NCI-H345 (cell line): ENCODE results near the gene LPP.

Experiments
- DNase-seq: peaks from one replicate; lab custom pipeline; 2025; lab: John Stamatoyannopoulos, UW

LPP gene

DNA sequence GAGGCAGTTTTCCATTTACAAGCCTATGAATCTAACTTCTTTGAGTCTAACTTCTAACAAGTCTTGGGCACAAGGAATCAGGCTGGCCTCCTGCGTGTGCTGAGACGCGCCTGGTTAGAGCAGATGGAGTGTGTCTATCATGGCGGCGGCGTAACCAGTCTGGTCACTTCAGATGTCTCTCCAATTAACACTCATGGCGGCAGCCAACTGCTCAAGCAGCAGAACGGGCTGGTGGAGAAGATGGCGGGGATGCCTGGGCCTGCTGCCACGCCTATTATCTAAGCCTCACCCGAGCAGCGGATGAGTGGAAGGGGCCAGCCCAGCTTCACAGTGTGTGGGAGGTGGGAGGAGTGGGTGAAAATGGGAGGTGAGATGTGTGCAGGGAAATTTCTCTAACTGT, 771.4 kb downstream of the LPP start:
- DNase-seq = no peak

DNA sequence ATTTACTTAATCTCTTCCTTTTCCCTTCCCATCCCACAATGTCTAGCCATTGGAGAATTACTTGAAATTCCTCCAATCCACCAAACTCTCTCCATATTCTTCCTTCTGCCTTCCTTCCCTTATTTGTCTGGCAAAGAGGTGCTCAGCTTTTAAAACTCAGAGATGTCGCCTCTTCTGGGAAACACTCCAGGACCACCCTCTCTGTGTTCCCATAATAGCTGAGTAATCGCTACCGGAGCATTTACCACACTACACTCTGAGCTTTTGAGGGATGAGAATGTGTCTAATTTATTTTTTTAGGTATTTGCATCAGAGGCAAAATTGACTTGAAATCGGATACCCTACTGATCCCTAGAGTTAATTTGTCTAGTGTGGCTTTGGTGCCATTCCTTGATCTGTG, 772.2 kb downstream of the LPP start:
- no peak for DNase-seq

DNA sequence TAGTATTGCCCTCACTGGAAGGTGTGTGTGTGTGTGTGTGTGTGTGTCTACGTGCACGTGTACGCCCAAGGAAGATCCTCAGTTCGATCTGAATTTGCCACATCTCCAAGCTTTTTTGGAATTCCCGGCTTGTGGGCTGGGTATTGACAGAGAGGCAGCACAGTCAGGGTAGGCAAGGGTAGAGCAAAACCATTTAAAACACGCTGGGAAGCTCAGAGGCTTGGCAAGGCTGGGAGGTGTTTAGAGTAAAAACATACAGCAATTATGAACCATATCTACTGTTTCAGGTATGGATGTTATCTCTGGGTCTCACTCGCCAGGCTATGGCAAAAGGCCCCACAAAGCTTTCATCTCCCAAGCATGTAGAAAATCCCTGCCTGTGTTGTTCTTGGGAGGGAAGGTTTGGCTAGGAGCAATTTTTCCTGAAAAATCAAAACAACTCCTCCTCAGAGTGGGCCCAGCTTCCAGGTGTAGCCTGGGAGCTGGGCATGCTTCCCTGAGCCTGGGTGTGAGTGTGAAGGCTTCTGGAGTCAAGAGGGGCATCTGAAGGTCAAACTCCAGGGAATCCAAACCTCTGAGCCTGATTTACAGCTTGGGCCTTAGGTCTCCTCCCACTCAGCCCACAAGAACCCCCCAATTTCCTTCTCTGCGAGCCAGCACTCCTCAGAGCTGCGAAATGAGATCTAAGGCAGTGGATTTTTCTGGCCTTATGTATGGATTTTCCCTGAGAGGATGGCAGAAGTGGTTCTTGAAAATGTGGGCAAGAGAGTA, 773.0 kb downstream of the LPP start:
- no peak for DNase-seq

GRCh38 chr3:188927971-188928370, 774.0 kb downstream of the LPP start:
- no peak for DNase-seq

DNA sequence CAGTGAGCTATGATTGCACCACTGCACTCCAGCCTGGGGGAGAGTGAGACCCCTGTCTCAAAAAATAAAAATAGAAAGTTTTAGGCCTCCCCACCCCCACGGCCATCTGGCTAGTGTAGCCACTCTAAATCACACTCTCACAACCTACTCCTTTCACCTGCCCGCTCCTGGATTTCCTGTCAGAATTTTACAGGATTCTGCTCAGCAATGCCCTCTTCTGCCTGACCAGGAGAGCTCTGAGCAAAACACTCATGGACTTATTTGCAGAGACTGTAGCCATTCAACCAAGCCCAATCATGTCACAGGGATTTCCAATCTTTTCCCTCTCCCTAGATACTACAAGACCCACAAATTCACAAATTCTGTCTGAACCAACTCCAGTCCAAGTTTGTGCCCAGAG, 775.2 kb downstream of the LPP start:
- peak; percentile 16 for DNase-seq

- no peak for DNase-seq
These were observed 777.1 kb downstream of the LPP start for GRCh38 chr3:188931036-188931435.

DNA sequence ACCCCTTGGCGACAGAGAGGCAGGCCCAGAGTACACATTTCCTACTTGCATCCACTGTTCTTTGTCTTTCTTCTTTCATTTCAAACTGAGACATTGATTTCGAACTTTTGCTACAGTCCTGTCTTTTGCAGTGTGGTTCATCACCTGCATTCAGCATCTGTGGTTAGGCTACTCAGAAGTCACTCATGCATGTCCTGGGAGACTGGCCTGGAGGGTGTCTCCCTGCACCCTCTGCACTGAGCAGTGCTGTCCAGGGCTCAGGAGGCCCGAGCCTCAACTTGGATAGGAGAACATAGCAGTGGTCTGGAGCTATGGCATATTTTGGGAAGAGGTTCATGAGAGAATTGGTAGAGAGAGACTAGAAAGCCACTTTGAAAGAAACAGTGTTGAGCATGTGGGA, 777.6 kb downstream of the LPP start:
- DNase-seq = no peak

- no peak for DNase-seq
These were observed 781.0 kb downstream of the LPP start for GRCh38 chr3:188934989-188935388.

- DNase-seq = no peak
These were observed 782.7 kb downstream of the LPP start for GRCh38 chr3:188936597-188937107.

DNA sequence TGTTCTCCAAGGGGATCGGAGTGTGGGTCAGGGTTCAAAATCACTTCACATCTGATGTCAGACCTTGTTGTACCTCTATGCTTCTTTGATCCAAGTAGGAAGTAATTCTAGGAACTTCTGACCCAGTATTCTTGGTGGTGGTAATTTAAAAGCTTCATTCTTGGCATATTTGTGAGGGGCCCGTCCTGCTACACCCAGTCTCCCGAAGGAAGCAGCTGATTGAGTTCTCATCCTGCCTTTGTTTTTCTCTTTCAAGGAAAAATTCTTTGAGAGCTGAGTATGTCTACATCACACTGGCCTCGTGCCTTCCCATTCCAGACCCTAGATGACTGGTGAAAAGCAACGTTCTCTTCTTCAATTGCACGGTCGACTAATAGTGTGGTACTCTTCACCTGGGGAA, 783.4 kb downstream of the LPP start:
- no peak for DNase-seq

DNA sequence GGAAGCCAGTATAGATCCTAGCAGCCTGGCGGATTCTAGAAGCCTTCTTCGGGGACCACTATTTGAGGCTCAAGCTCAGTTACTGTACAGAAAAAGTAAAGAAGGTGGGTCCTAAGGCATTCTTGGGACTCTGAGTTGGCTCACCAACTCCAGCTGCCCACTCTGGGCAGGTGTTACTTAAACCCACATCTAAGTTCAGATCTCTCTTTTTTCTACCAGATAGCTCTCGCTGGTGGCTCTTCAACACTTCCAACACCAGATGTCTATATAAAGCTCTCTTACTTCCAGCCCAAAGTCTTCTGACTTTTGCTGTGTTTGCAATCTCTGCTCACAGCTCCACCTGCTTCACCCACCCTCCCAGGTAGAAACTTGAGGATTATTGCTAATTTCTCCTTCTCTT, 785.0 kb downstream of the LPP start:
- no peak for DNase-seq

GRCh38 chr3:188939814-188940572, 786.0 kb downstream of the LPP start:
- DNase-seq = no peak
